ENCODE data around the gene LSM7.

The LSM7 gene

GRCh38 chr19:2345794-2346663 is 17.6 kb upstream of the LSM7 start:
- H3K4me1 Mint-ChIP-seq, result no peaks in the 10 kb centered on the region
- no peak overlapping the region for H3K4me3 Mint-ChIP-seq
- no peaks in the 10 kb centered on the region for H3K27me3 Mint-ChIP-seq
- no peak overlapping the region for H3K27ac Mint-ChIP-seq
- H3K9me3 Mint-ChIP-seq, result no peaks in the 10 kb centered on the region
- ATAC-seq, result no peak
- H3K36me3 Mint-ChIP-seq, result peaks cover 13% of the 10 kb centered on the region

DNA sequence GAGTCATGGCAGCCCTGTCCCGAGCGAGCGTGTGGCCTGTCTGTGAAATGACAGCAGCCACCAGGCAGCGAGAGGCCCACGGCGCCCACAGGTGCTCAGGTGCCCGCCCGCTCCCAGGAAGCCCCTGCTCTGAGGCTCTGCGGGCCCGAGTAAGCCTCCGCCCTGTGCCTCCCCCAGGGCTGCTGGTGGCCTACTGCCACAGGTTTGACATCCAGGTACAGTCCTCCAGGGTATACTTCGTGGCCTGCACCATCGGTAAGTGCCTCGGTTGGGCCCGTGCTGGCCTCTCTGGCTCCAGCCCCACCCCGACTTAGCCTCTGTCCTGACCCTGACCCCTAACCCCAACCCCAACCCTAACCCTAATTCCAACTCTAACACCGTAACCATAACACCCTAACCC is 16.7 kb upstream of the LSM7 start:
- H3K36me3 Mint-ChIP-seq, result peaks cover 12% of the 10 kb centered on the region

GRCh38 chr19:2344381-2344870 is 16.0 kb upstream of the LSM7 start:
- no peak for ATAC-seq
- no peaks in the 10 kb centered on the region for H3K4me1 Mint-ChIP-seq
- H3K36me3 Mint-ChIP-seq, result peaks cover 12% of the 10 kb centered on the region
- H3K27ac Mint-ChIP-seq, result no peak overlapping the region
- H3K9me3 Mint-ChIP-seq, result no peaks in the 10 kb centered on the region
- H3K27me3 Mint-ChIP-seq, result no peaks in the 10 kb centered on the region
- H3K4me3 Mint-ChIP-seq, result no peak overlapping the region

More for the DNA sequence above, 16.7 kb upstream of the LSM7 start:
- Mint-ChIP-seq H3K27ac (no peak overlapping the region), H3K4me1 (no peaks in the 10 kb centered on the region), H3K27me3 (no peaks in the 10 kb centered on the region), H3K9me3 (no peaks in the 10 kb centered on the region), H3K4me3 (no peak overlapping the region)
- peak; percentile 9 for ATAC-seq

GRCh38 chr19:2343289-2343982 is 15.1 kb upstream of the LSM7 start:
- no peak overlapping the region for H3K4me3 Mint-ChIP-seq
- no peak overlapping the region for H3K27ac Mint-ChIP-seq
- no peaks in the 10 kb centered on the region for H3K9me3 Mint-ChIP-seq
- no peaks in the 10 kb centered on the region for H3K27me3 Mint-ChIP-seq
- peak; percentile 13 for ATAC-seq
- no peaks in the 10 kb centered on the region for H3K4me1 Mint-ChIP-seq
- peaks cover 12% of the 10 kb centered on the region for H3K36me3 Mint-ChIP-seq

DNA sequence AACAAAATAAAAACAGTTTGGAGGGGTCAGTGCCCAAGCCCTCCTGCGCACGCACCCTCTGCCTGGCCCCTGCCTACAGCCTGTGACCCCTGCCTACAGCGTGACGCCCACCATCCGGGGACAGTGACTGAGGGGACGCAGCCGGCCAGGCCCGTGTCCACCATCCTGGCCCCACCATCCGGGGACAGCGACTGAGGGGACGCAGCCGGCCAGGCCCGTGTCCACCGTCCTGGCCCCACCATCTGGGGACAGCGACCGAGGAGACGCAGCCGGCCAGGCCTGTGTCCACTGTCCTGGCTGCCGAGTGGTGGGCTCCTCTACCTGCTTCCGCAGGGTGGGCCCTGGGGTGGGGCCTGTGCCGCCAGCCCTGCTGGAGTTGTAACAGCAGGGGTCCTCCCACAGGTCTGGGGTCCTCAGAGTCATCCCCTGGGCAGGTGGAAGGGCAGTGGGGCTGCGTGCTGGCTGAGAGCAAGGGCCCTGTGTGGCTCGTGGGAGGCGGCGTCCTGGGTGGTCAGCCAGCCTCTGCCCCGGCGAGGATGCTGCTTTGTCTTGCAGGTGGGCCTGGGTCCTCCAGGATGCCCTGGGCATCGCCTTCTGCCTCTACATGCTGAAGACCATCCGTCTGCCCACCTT is 14.4 kb upstream of the LSM7 start:
- H3K4me3 Mint-ChIP-seq, result no peak overlapping the region
- peaks cover 2% of the 10 kb centered on the region for H3K4me1 Mint-ChIP-seq
- H3K27ac Mint-ChIP-seq, result no peak overlapping the region
- no peaks in the 10 kb centered on the region for H3K27me3 Mint-ChIP-seq
- no peaks in the 10 kb centered on the region for H3K9me3 Mint-ChIP-seq
- peaks cover 17% of the 10 kb centered on the region for H3K36me3 Mint-ChIP-seq
- no peak for ATAC-seq

- Mint-ChIP-seq H3K27ac (no peak overlapping the region), H3K4me3 (no peak overlapping the region), H3K36me3 (peaks cover 24% of the 10 kb centered on the region), H3K4me1 (peaks cover 6% of the 10 kb centered on the region), H3K9me3 (no peaks in the 10 kb centered on the region), H3K27me3 (no peaks in the 10 kb centered on the region)
- ATAC-seq, result no peak
These were observed 13.6 kb upstream of the LSM7 start for GRCh38 chr19:2341982-2342381.

GRCh38 chr19:2341244-2341751 is 12.9 kb upstream of the LSM7 start:
- Mint-ChIP-seq H3K9me3 (no peaks in the 10 kb centered on the region), H3K27me3 (no peaks in the 10 kb centered on the region), H3K4me3 (no peak overlapping the region), H3K27ac (no peak overlapping the region), H3K4me1 (peaks cover 12% of the 10 kb centered on the region), H3K36me3 (peaks cover 27% of the 10 kb centered on the region)
- ATAC-seq, result no peak

- H3K4me3 Mint-ChIP-seq, result no peak overlapping the region
These were observed 12.3 kb upstream of the LSM7 start for GRCh38 chr19:2340496-2341243.

DNA sequence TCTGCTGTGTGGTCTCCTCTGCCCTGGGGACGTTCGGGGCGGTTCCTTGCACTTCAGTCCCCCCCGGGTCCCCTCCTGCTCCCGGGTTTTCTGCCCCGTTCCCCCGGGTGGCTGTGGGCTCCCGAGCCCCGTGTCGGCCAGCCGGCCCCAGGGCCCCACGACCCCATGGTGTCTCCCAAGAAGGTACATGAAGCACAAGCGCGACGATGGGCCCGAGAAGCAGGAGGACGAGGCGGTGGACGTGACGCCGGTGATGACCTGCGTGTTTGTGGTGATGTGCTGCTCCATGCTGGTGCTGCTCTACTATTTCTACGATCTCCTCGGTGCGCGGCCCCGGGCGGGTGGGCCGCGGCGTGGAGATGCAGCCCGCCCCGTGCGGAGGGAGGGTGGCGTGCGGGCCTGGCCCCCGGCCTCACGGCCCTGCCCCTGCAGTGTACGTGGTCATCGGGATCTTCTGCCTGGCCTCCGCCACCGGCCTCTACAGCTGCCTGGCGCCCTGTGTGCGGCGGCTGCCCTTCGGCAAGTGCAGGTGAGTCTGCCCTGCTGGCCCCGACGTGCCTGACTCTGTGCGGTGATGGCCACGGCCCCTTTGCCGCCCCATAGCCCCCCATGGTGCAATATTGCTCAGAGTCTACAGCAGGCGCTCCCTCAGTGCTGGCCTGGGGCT is 11.4 kb upstream of the LSM7 start:
- no peak overlapping the region for H3K4me3 Mint-ChIP-seq
- H3K27me3 Mint-ChIP-seq, result no peaks in the 10 kb centered on the region
- H3K27ac Mint-ChIP-seq, result no peak overlapping the region
- peaks cover 23% of the 10 kb centered on the region for H3K4me1 Mint-ChIP-seq
- H3K9me3 Mint-ChIP-seq, result peaks cover 6% of the 10 kb centered on the region
- peaks cover 30% of the 10 kb centered on the region for H3K36me3 Mint-ChIP-seq
- ATAC-seq, result no peak

More at GRCh38 chr19:2340496-2341243, 12.3 kb upstream of the LSM7 start:
- Mint-ChIP-seq H3K27ac (no peak overlapping the region), H3K9me3 (peaks cover 1% of the 10 kb centered on the region), H3K36me3 (peaks cover 28% of the 10 kb centered on the region), H3K4me1 (peaks cover 18% of the 10 kb centered on the region), H3K27me3 (no peaks in the 10 kb centered on the region)
- no peak for ATAC-seq

DNA sequence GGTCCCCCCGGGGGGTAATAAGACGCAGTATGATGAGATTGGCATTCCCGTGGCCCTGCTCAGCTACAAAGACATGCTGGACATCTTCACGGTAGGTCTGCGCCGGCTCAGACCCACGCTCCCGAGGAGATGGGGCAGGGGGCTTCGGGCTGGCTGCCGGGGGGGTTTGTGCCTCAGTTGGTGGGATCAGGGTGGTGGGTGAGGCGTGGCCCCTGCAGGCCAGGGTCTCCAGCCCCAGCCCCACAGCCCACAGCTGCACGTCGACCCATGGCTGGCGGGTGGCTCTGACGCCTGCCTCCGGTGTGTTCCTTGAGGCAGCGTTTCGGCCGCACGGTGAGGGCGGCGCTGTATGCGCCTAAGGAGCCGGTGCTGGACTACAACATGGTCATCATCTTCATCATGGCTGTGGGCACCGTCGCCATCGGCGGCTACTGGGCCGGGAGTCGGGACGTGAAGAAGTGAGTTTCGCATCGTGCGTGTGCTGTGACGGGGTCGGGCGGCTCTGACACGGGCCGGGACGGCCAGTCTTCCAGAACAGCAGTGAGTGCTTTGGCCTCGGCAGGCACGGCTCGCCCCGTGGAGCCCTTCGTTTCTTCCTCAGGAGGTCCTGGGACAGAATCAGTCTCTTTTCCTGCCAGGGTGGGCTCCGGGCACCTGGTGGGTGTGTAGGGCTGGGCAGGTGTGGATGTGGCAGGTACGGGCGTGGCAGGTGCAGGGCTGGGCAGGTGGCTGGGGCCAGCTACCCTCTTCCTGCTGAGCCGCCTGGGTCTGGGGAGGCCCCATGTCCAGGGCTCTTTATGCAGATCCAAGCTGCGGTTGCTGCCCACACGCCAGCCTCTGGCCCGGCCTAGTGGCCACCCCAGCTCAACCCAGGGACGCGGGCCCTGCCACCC is 10.6 kb upstream of the LSM7 start:
- Mint-ChIP-seq H3K27ac (no peak overlapping the region), H3K9me3 (peaks cover 6% of the 10 kb centered on the region), H3K4me1 (peaks cover 25% of the 10 kb centered on the region), H3K4me3 (no peak overlapping the region), H3K36me3 (peaks cover 31% of the 10 kb centered on the region), H3K27me3 (no peaks in the 10 kb centered on the region)
- no peak for ATAC-seq

- Mint-ChIP-seq H3K36me3 (peaks cover 31% of the 10 kb centered on the region), H3K9me3 (peaks cover 6% of the 10 kb centered on the region), H3K4me3 (no peak overlapping the region), H3K27ac (no peak overlapping the region), H3K27me3 (no peaks in the 10 kb centered on the region), H3K4me1 (peaks cover 34% of the 10 kb centered on the region)
- ATAC-seq, result no peak
These were observed 9.7 kb upstream of the LSM7 start for GRCh38 chr19:2338055-2338615.

- ATAC-seq, result no peak
- no peaks in the 10 kb centered on the region for H3K27me3 Mint-ChIP-seq
- no peak overlapping the region for H3K27ac Mint-ChIP-seq
- peaks cover 42% of the 10 kb centered on the region for H3K4me1 Mint-ChIP-seq
- H3K36me3 Mint-ChIP-seq, result peaks cover 31% of the 10 kb centered on the region
- no peak overlapping the region for H3K4me3 Mint-ChIP-seq
- H3K9me3 Mint-ChIP-seq, result peaks cover 6% of the 10 kb centered on the region
These were observed 8.9 kb upstream of the LSM7 start for GRCh38 chr19:2337329-2337707.

GRCh38 chr19:2336528-2337328 is 8.3 kb upstream of the LSM7 start:
- peaks cover 48% of the 10 kb centered on the region for H3K4me1 Mint-ChIP-seq
- peaks cover 6% of the 10 kb centered on the region for H3K9me3 Mint-ChIP-seq
- H3K27ac Mint-ChIP-seq, result no peak overlapping the region
- no peak for ATAC-seq
- H3K27me3 Mint-ChIP-seq, result no peaks in the 10 kb centered on the region
- no peak overlapping the region for H3K4me3 Mint-ChIP-seq
- H3K36me3 Mint-ChIP-seq, result peaks cover 31% of the 10 kb centered on the region

Measured in stimulated activated memory B cell treated with anti-CD40 and anti-IgM and Interleukin-4, amounts not matched to agents 10 μg/mL and 1 μg/mL and 100 μg/mL, for 72 hours (primary cell).